GM10266 (cell line): Measurements from ENCODE around the gene RAB19.

Experiments used
- DNase-seq: peaks from one replicate; pipeline ENCODE4 v3.0.0; 2012; ENCODE audit errors: extremely low spot score
- TF ChIP-seq, protein P1 (sequence below): IDR thresholded peaks from 2 replicates; pipeline ENCODE4 v1.5.1; 2012; ENCODE audit warnings: mild to moderate bottlenecking, low read depth; ENCODE audit not compliant: control insufficient read depth, insufficient read depth; ENCODE audit errors: missing control alignments

RAB19 gene

GRCh38 chr7:140390466-140391190 lies 13.2 kb upstream of the RAB19 start:
- no peak for DNase-seq
- TF ChIP-seq, protein P1, sequence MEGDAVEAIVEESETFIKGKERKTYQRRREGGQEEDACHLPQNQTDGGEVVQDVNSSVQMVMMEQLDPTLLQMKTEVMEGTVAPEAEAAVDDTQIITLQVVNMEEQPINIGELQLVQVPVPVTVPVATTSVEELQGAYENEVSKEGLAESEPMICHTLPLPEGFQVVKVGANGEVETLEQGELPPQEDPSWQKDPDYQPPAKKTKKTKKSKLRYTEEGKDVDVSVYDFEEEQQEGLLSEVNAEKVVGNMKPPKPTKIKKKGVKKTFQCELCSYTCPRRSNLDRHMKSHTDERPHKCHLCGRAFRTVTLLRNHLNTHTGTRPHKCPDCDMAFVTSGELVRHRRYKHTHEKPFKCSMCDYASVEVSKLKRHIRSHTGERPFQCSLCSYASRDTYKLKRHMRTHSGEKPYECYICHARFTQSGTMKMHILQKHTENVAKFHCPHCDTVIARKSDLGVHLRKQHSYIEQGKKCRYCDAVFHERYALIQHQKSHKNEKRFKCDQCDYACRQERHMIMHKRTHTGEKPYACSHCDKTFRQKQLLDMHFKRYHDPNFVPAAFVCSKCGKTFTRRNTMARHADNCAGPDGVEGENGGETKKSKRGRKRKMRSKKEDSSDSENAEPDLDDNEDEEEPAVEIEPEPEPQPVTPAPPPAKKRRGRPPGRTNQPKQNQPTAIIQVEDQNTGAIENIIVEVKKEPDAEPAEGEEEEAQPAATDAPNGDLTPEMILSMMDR, result no peak

- DNase-seq, result no peak
- TF ChIP-seq, protein P1, result no peak
These were observed 12.2 kb upstream of the RAB19 start for GRCh38 chr7:140391634-140392033.

- TF ChIP-seq, protein P1, result no peak
- no peak for DNase-seq
These were observed 10.0 kb upstream of the RAB19 start for GRCh38 chr7:140393756-140394306.

DNA sequence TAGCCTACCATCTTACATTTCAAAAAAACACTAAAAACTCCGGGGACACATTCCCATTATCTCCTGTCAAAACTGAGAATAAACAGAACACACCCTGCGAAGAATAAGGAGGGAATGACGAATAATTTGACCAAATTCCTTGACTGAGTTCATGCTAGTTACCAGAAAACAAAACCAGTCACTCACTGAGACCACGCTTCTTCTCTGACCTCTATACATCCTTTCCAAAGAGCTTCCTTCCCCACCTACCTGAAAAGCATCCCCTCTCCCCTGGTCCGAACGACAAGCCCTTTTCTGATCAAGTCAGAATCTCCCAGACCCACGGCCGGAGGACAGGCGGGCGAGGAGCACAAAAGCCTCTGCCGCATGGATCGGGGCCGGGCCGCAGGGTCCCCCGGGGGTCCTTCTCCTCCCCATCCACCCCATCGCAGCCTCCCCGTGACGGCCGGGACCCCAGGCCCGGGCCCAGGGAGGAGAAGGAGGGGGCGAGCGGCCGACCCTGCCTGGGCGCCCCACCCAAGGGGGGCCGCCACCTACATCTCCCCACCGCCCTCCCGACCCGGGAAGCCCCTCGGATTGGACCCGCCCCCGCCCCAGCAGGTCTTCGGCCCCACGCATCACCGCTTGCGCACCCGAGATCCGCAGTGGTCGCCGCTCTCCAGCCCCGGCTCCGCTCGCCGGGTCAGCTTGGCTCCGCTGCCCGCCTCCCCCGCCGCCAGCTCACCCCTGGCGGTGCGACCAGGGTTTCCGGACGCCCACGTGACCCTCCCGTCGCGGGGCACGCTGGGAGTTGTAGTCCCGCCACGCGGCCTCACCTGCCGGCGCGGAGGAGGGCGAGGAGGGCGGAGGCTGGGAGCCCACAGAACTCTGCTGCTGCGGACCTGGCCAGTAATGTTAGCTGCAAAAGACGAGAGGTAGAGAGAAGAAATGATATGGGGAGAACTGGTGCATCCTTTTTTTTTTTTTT lies 5.8 kb upstream of the RAB19 start, which contains the start of gene SLC37A3:
SLC37A3 (minus strand) TSS at position 747 of the 967 bp plus-strand sequence. CDS start 16,004 bp downstream, outside the sequence.
- peak; percentile 93 for DNase-seq
- TF ChIP-seq, protein P1, result no peak

DNA sequence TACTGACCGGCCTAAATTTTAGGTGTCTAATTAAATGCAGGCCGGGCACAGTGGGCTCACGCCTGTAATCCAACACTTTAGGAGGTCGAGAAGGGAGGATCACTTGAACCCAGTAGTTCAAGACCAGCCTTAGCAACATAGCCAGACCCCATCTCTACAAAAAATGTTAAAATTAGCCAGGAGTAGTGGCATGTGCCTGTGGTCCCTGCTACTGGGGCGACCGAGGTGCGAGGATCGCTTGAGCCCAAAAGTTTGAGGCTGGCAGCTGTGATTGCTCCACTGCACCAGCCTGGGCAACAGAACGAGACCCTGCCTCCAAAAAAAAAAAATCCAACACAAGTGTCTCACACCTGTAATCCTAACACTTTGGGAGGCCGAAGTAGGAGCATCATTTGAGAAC lies 5.0 kb upstream of the RAB19 start:
- TF ChIP-seq, protein P1, result no peak
- no peak for DNase-seq

DNA sequence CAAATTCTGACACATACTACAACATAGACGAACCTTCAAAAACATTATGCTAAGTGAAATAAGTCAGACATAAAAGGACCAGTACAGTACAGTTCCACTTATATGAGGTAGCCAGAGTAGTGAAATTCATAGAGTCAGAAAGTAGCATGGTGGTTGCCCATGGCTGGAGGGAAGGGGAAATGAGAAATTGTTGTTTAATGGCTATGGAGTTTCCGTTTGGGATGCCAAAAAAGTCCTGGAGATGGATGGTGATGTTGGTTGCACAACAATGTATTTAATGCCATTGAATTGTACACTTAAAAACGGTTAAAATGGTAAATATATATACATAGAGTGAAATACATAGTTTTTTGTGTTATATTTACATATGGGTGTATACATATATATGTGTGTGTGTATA lies 3.5 kb upstream of the RAB19 start:
- TF ChIP-seq, protein P1, result no peak
- no peak for DNase-seq
